HEK293 (cell line): ENCODE measurements around the gene CHST8.
A peak's percentile ranks its signal among the peaks of the same experiment; 100 is the strongest.

Experiments used
- CTCF ChIA-PET: fragments of 350-600 bp; formaldehyde crosslinking; extraction: SDS; loops from one replicate; lab custom pipeline; 2021; ENCODE audit warnings: antibody characterized with exemption; lab: Yijun Ruan, JAX
- POLR2A ChIA-PET: fragments of 300-600 bp; formaldehyde crosslinking; extraction: SDS; loops from one replicate; lab custom pipeline; 2020; ENCODE audit warnings: antibody characterized with exemption, inconsistent platforms; lab: Yijun Ruan, JAX
- H3K27ac ChIP-seq: fragments of 200-500 bp; sonication (Bioruptor generic); 2 replicates; pipeline ENCODE4 v1.5.1; 2014; ENCODE audit warnings: low read depth, low read length, control low read depth, inconsistent platforms; ENCODE audit errors: extremely low read depth
- H3K36me3 ChIP-seq, 2 experiments: fragments of 200-500 bp in 1 of 2; sonication (Bioruptor generic) in 1 of 2; 1 replicate in 1 of 2; 2 replicates in 1 of 2; pipeline ENCODE4 v1.5.1; 2014 to 2017; ENCODE audit warnings: inconsistent platforms in 2 of 2, low read length in 2 of 2; ENCODE audit not compliant: control insufficient read depth in 2 of 2, insufficient read depth in 1 of 2
- H3K4me1 ChIP-seq: fragments of 200-500 bp; sonication (Bioruptor generic); 2 replicates; pipeline ENCODE4 v1.5.1; 2014; ENCODE audit warnings: mild to moderate bottlenecking, low read length, inconsistent platforms; ENCODE audit not compliant: control insufficient read depth, insufficient read depth
- H3K4me3 ChIP-seq: 2 replicates; pipeline ENCODE4 v1.5.1; 2011; ENCODE audit warnings: low read depth, mild to moderate bottlenecking, control low read depth, low read length, moderate library complexity
- H3K9me3 ChIP-seq: fragments of 200-500 bp; sonication (Bioruptor generic); 2 replicates; pipeline ENCODE4 v1.5.1; 2014; ENCODE audit warnings: low read depth, low read length, inconsistent platforms; ENCODE audit not compliant: control insufficient read depth, insufficient read depth
- GLIS1 ChIP-seq: fragments of 450-650 bp; formaldehyde crosslinking; IDR thresholded peaks from 2 replicates; pipeline ENCODE4 v1.5.1; 2016; ENCODE audit warnings: missing biosample characterization, missing genetic modification characterization
- GLIS2 ChIP-seq: fragments of 450-650 bp; formaldehyde crosslinking; IDR thresholded peaks from 2 replicates; pipeline ENCODE4 v1.5.1; 2016; ENCODE audit warnings: missing biosample characterization, missing genetic modification characterization
- KLF17 ChIP-seq: fragments of 450-650 bp; formaldehyde crosslinking; IDR thresholded peaks from 2 replicates; pipeline ENCODE4 v1.5.1; 2016; ENCODE audit warnings: missing biosample characterization, missing genetic modification characterization
- MZF1 ChIP-seq: fragments of 450-650 bp; formaldehyde crosslinking; IDR thresholded peaks from 2 replicates; pipeline ENCODE4 v1.5.1; 2017; ENCODE audit warnings: missing biosample characterization, missing genetic modification characterization, borderline replicate concordance
- PRDM1 ChIP-seq: fragments of 450-650 bp; formaldehyde crosslinking; IDR thresholded peaks from 2 replicates; pipeline ENCODE4; 2016; ENCODE audit warnings: missing biosample characterization, missing genetic modification characterization
- ZBTB6 ChIP-seq: fragments of 450-650 bp; formaldehyde crosslinking; IDR thresholded peaks from 2 replicates; pipeline ENCODE4 v1.5.1; 2017; ENCODE audit warnings: missing biosample characterization, missing genetic modification characterization
- ZNF10 ChIP-seq: fragments of 450-650 bp; formaldehyde crosslinking; IDR thresholded peaks from 2 replicates; pipeline ENCODE4 v1.5.1; 2017; ENCODE audit warnings: missing biosample characterization, missing genetic modification characterization
- ZNF133 ChIP-seq: fragments of 450-650 bp; formaldehyde crosslinking; IDR thresholded peaks from 2 replicates; pipeline ENCODE4 v1.5.1; 2016; ENCODE audit warnings: missing biosample characterization, missing genetic modification characterization
- ZNF140 ChIP-seq: fragments of 450-650 bp; formaldehyde crosslinking; IDR thresholded peaks from 2 replicates; pipeline ENCODE4 v1.5.1; 2016; ENCODE audit warnings: missing biosample characterization, missing genetic modification characterization
- ZNF157 ChIP-seq: fragments of 450-650 bp; formaldehyde crosslinking; IDR thresholded peaks from 2 replicates; pipeline ENCODE4 v1.5.1; 2016; ENCODE audit warnings: missing biosample characterization, missing genetic modification characterization
- ZNF175 ChIP-seq: fragments of 450-650 bp; formaldehyde crosslinking; IDR thresholded peaks from 2 replicates; pipeline ENCODE4 v1.5.1; 2016; ENCODE audit warnings: missing biosample characterization, missing genetic modification characterization
- ZNF18 ChIP-seq: fragments of 450-650 bp; formaldehyde crosslinking; IDR thresholded peaks from 2 replicates; pipeline ENCODE4 v1.5.1; 2016; ENCODE audit warnings: missing biosample characterization, missing genetic modification characterization
- ZNF223 ChIP-seq: fragments of 450-650 bp; formaldehyde crosslinking; IDR thresholded peaks from 2 replicates; pipeline ENCODE4 v1.5.1; 2016; ENCODE audit warnings: missing biosample characterization, missing genetic modification characterization
- ZNF302 ChIP-seq: fragments of 450-650 bp; formaldehyde crosslinking; IDR thresholded peaks from 2 replicates; pipeline ENCODE4 v1.5.1; 2016; ENCODE audit warnings: missing biosample characterization, missing genetic modification characterization, low read depth
- ZNF335 ChIP-seq: fragments of 450-650 bp; formaldehyde crosslinking; conservative IDR thresholded peaks from 2 replicates; pipeline ENCODE4 v1.5.1; 2016; ENCODE audit warnings: missing biosample characterization, missing genetic modification characterization
- ZNF362 ChIP-seq: fragments of 450-650 bp; formaldehyde crosslinking; IDR thresholded peaks from 2 replicates; pipeline ENCODE4 v1.5.1; 2016; ENCODE audit warnings: missing biosample characterization, missing genetic modification characterization
- ZNF366 ChIP-seq: fragments of 450-650 bp; formaldehyde crosslinking; conservative IDR thresholded peaks from 2 replicates; pipeline ENCODE4 v1.5.1; 2016; ENCODE audit warnings: missing biosample characterization, missing genetic modification characterization
- ZNF585B ChIP-seq: fragments of 450-650 bp; formaldehyde crosslinking; IDR thresholded peaks from 2 replicates; pipeline ENCODE4 v1.5.1; 2016; ENCODE audit warnings: missing biosample characterization, missing genetic modification characterization
- ZNF596 ChIP-seq: fragments of 450-650 bp; IDR thresholded peaks from 2 replicates; pipeline ENCODE4 v1.5.0; 2018; ENCODE audit warnings: missing biosample characterization, mild to moderate bottlenecking, missing genetic modification characterization, moderate library complexity
- ZNF600 ChIP-seq: fragments of 450-650 bp; formaldehyde crosslinking; IDR thresholded peaks from 2 replicates; pipeline ENCODE4 v1.5.1; 2016; ENCODE audit warnings: missing biosample characterization, missing genetic modification characterization
- ZNF660 ChIP-seq: fragments of 450-650 bp; IDR thresholded peaks from 2 replicates; pipeline ENCODE4 v1.5.1; 2018; ENCODE audit warnings: missing biosample characterization, mild to moderate bottlenecking, missing genetic modification characterization
- ZNF777 ChIP-seq: fragments of 450-650 bp; formaldehyde crosslinking; IDR thresholded peaks from 2 replicates; pipeline ENCODE4 v1.5.1; 2017; ENCODE audit warnings: missing biosample characterization, missing genetic modification characterization, borderline replicate concordance

The CHST8 gene

GRCh38 chr19:33684538-33685232 lies 62.9 kb downstream of the CHST8 start (continued):
- TF ChIP-seq ZNF596 (tag by site-specific recombination) (no peak), ZNF335 (tag by site-specific recombination) (peak; percentile 88), ZNF585B (tag by site-specific recombination) (no peak), ZNF660 (peak; percentile 69; the same call in 1 of the 2 replicates), GLIS1 (tag by site-specific recombination) (peak; percentile 74), ZNF157 (tag by site-specific recombination) (no peak), PRDM1 (tag by site-specific recombination) (0 out of 2 replicates have a peak, but pooled peaks have one; percentile 6), GLIS2 (tag by site-specific recombination) (peak; percentile 92), ZNF302 (tag by site-specific recombination) (no peak)

GRCh38 chr19:33685541-33685940 lies 63.8 kb downstream of the CHST8 start:
- POLR2A ChIA-PET: interaction anchor here (0.7 kb wide), 2 partner anchors 178 to 1039 kb away, joined by 3 read pairs; no protein-coding TSS in a partner anchor
- CTCF ChIA-PET: interaction anchor here (0.6 to 1.5 kb wide), 3 partner anchors 255 to 449 kb away, joined by 3 to 5 read pairs (median 3); no protein-coding TSS in a partner anchor
- no peak for TF ChIP-seq ZNF366
- no peak for TF ChIP-seq ZNF223 (tag by site-specific recombination)
- TF ChIP-seq ZNF175 (tag by site-specific recombination): no peak
- no peak for TF ChIP-seq ZNF362
- peak; percentile 78 for TF ChIP-seq ZNF10 (tag by site-specific recombination)

GRCh38 chr19:33686262-33686661 lies 64.5 kb downstream of the CHST8 start:
- H3K27ac ChIP-seq: no peak overlapping the region
- no peak overlapping the region for H3K4me3 ChIP-seq
- POLR2A ChIA-PET: no interaction called here
- CTCF ChIA-PET: interaction anchor here (1.5 kb wide), 1 partner anchor 255 kb away, joined by 5 read pairs; no protein-coding TSS in a partner anchor
- H3K36me3 ChIP-seq: no peaks in the 10 kb centered on the region; a peak in 1 of 3 replicates
- TF ChIP-seq ZNF133 (tag by site-specific recombination) (no peak), ZNF18 (tag by site-specific recombination) (no peak), KLF17 (tag by site-specific recombination) (no peak), ZNF140 (tag by site-specific recombination) (no peak), ZNF600 (tag by site-specific recombination) (no peak), ZBTB6 (no peak), ZNF777 (tag by site-specific recombination) (no peak), MZF1 (tag by site-specific recombination) (no peak)
- H3K4me1 ChIP-seq: peaks cover 14% of the 10 kb centered on the region
- H3K9me3 ChIP-seq: no peaks in the 10 kb centered on the region; the same call in 1 of the 2 replicates

More at GRCh38 chr19:33685541-33685940, 63.8 kb downstream of the CHST8 start:
- Histone ChIP-seq H3K36me3 (no peaks in the 10 kb centered on the region; a peak in 1 of 3 replicates), H3K4me1 (peaks cover 14% of the 10 kb centered on the region), H3K27ac (no peak overlapping the region), H3K4me3 (no peak overlapping the region), H3K9me3 (no peaks in the 10 kb centered on the region; the same call in 1 of the 2 replicates)
